ENCODE results near the gene ABCF1.

The ABCF1 gene

GRCh38 chr6:30557683-30557981 lies 13.6 kb upstream of the ABCF1 start:
- DNase-seq (ENCODE audit: low read depth, low spot score), result no peak

- no peak for DNase-seq (ENCODE audit: low read depth, low spot score)
These were observed 10.3 kb upstream of the ABCF1 start for GRCh38 chr6:30560930-30561329.

GRCh38 chr6:30562470-30563425 lies 8.5 kb upstream of the ABCF1 start:
- no peak for DNase-seq (ENCODE audit: low read depth, low spot score)

GRCh38 chr6:30564114-30564513 lies 7.1 kb upstream of the ABCF1 start:
- DNase-seq (ENCODE audit: low read depth, low spot score), result no peak

- DNase-seq (ENCODE audit: low read depth, low spot score), result no peak
These were observed 5.5 kb upstream of the ABCF1 start for GRCh38 chr6:30565772-30566171.

- DNase-seq (ENCODE audit: low read depth, low spot score), result no peak
These were observed 3.0 kb upstream of the ABCF1 start for GRCh38 chr6:30568245-30568644.

- no peak for DNase-seq (ENCODE audit: low read depth, low spot score)
These were observed 979 bp upstream of the ABCF1 start for GRCh38 chr6:30570263-30570662.

- DNase-seq (ENCODE audit: low read depth, low spot score), result no peak
These were observed 535 bp upstream of the ABCF1 start for GRCh38 chr6:30570740-30571074.

GRCh38 chr6:30571762-30572082 lies 480 bp downstream of the ABCF1 start:
- no peak for DNase-seq (ENCODE audit: low read depth, low spot score)

- no peak for DNase-seq (ENCODE audit: low read depth, low spot score)
These were observed 906 bp downstream of the ABCF1 start for GRCh38 chr6:30572148-30572547.

- no peak for DNase-seq (ENCODE audit: low read depth, low spot score)
These were observed 1.9 kb downstream of the ABCF1 start for GRCh38 chr6:30573113-30573512.

GRCh38 chr6:30578051-30578450 lies 6.8 kb downstream of the ABCF1 start:
- no peak for DNase-seq (ENCODE audit: low read depth, low spot score)

GRCh38 chr6:30583921-30584320 lies 12.7 kb downstream of the ABCF1 start:
- DNase-seq (ENCODE audit: low read depth, low spot score), result no peak

- no peak for DNase-seq (ENCODE audit: low read depth, low spot score)
These were observed 18.6 kb downstream of the ABCF1 start for GRCh38 chr6:30589754-30590358.

- no peak for DNase-seq (ENCODE audit: low read depth, low spot score)
These were observed 19.3 kb downstream of the ABCF1 start for GRCh38 chr6:30590509-30590908.

- no peak for DNase-seq (ENCODE audit: low read depth, low spot score)
These were observed 19.8 kb downstream of the ABCF1 start for GRCh38 chr6:30591008-30591407.

GRCh38 chr6:30592287-30592686 lies 21.0 kb downstream of the ABCF1 start:
- no peak for DNase-seq (ENCODE audit: low read depth, low spot score)

- peak; percentile 62 for DNase-seq (ENCODE audit: low read depth, low spot score)
These were observed 26.3 kb downstream of the ABCF1 start for GRCh38 chr6:30597315-30598144.

GRCh38 chr6:30598912-30599624 lies 27.8 kb downstream of the ABCF1 start:
- no peak for DNase-seq (ENCODE audit: low read depth, low spot score)

GRCh38 chr6:30599625-30600324 lies 28.5 kb downstream of the ABCF1 start:
- DNase-seq (ENCODE audit: low read depth, low spot score), result no peak

- no peak for DNase-seq (ENCODE audit: low read depth, low spot score)
These were observed 29.3 kb downstream of the ABCF1 start for GRCh38 chr6:30600451-30600961.
